Neuron (in vitro differentiated cells): Measurements from ENCODE around the gene NLGN4X.

ENCODE experiments used
- H2AFZ ChIP-seq: one replicate; pipeline ENCODE4 v1.6.1; 2013; ENCODE audit warnings: low read depth, mild to moderate bottlenecking, inconsistent platforms, low read length, moderate library complexity
- H3K27me3 ChIP-seq: one replicate; pipeline ENCODE4 v1.6.1; 2013; ENCODE audit warnings: low read length; ENCODE audit not compliant: insufficient read depth
- H3K36me3 ChIP-seq: one replicate; pipeline ENCODE4 v1.6.1; 2013; ENCODE audit warnings: low read length; ENCODE audit not compliant: insufficient read depth
- H3K4me1 ChIP-seq: one replicate; pipeline ENCODE4 v1.6.1; 2013; ENCODE audit warnings: low read length; ENCODE audit not compliant: insufficient read depth
- H3K4me3 ChIP-seq: 2 replicates; pipeline ENCODE4 v1.5.1; 2013; ENCODE audit warnings: mild to moderate bottlenecking, low read length, moderate library complexity
- H3K9me3 ChIP-seq: one replicate; pipeline ENCODE4 v1.6.1; 2013; ENCODE audit warnings: low read length

The NLGN4X gene

DNA sequence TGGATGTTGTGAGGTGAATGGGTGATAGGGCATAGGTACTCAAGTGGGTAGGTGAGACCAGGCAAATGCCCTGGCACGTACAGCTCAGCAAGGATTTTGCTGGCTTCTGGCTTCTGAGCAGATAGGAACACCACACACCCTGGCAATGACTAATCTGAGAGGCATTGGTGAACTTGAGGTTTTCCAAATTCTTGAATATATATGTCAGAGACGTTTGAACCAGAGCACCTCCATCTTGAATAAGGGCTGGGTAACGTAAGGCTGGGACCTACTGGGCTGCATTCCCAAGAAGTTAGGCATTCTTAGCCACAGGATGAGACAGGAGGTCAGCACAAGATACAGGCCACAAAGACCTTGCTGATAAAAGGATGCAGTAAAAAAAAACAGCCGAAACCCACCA is 204.5 kb downstream of the NLGN4X start:
- no peak overlapping the region for H3K4me3 ChIP-seq
- H3K27me3 ChIP-seq, result no peaks in the 10 kb centered on the region
- peaks cover 12% of the 10 kb centered on the region for H3K4me1 ChIP-seq
- H2AFZ ChIP-seq, result no peak overlapping the region
- peaks cover 2% of the 10 kb centered on the region for H3K36me3 ChIP-seq
- H3K9me3 ChIP-seq, result no peaks in the 10 kb centered on the region

GRCh38 chrX:6021316-6022091 is 207.2 kb downstream of the NLGN4X start:
- Histone ChIP-seq H3K4me1 (peaks cover 7% of the 10 kb centered on the region), H3K27me3 (no peaks in the 10 kb centered on the region), H3K9me3 (no peaks in the 10 kb centered on the region), H3K4me3 (no peak overlapping the region), H2AFZ (no peak overlapping the region), H3K36me3 (no peaks in the 10 kb centered on the region)

GRCh38 chrX:6019076-6019475 is 209.6 kb downstream of the NLGN4X start:
- Histone ChIP-seq H3K4me1 (no peaks in the 10 kb centered on the region), H3K36me3 (no peaks in the 10 kb centered on the region), H3K27me3 (no peaks in the 10 kb centered on the region), H3K9me3 (no peaks in the 10 kb centered on the region), H3K4me3 (no peak overlapping the region), H2AFZ (no peak overlapping the region)

GRCh38 chrX:6015423-6015822 is 213.2 kb downstream of the NLGN4X start:
- H2AFZ ChIP-seq, result no peak overlapping the region

DNA sequence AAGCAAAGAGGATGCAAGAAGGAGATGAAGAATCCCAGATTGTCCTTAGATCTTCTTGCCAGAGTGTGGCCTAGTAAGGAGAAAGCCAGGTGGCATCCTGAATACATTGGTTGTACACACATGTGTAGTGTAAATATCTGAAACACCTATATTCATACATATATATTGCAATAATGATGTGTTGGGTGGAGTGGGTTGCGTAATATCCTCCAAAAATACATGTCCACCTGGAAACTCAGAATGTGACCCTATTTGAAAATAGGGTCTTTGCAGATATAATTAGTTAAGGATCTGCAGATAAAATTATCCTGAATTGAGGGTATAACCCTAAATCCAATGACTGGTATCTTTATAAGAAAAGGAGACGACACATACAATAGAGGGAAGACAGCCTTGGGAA is 216.3 kb downstream of the NLGN4X start:
- no peaks in the 10 kb centered on the region for H3K4me1 ChIP-seq
- no peak overlapping the region for H2AFZ ChIP-seq
- H3K36me3 ChIP-seq, result no peaks in the 10 kb centered on the region
- H3K9me3 ChIP-seq, result no peaks in the 10 kb centered on the region
- H3K27me3 ChIP-seq, result no peaks in the 10 kb centered on the region
- H3K4me3 ChIP-seq, result no peak overlapping the region

More at GRCh38 chrX:6015423-6015822, 213.2 kb downstream of the NLGN4X start:
- H3K4me3 ChIP-seq, result no peak overlapping the region
- H3K27me3 ChIP-seq, result no peaks in the 10 kb centered on the region
- H3K36me3 ChIP-seq, result no peaks in the 10 kb centered on the region
- H3K9me3 ChIP-seq, result no peaks in the 10 kb centered on the region
- no peaks in the 10 kb centered on the region for H3K4me1 ChIP-seq

GRCh38 chrX:6005856-6006255 is 222.8 kb downstream of the NLGN4X start:
- no peaks in the 10 kb centered on the region for H3K4me1 ChIP-seq
- H3K27me3 ChIP-seq, result no peaks in the 10 kb centered on the region
- no peaks in the 10 kb centered on the region for H3K36me3 ChIP-seq
- H3K4me3 ChIP-seq, result no peak overlapping the region
- H3K9me3 ChIP-seq, result no peaks in the 10 kb centered on the region
- no peak overlapping the region for H2AFZ ChIP-seq

GRCh38 chrX:6004529-6004928 is 224.1 kb downstream of the NLGN4X start:
- Histone ChIP-seq H2AFZ (no peak overlapping the region), H3K27me3 (no peaks in the 10 kb centered on the region), H3K9me3 (no peaks in the 10 kb centered on the region), H3K4me3 (no peak overlapping the region), H3K4me1 (peaks cover 3% of the 10 kb centered on the region), H3K36me3 (no peaks in the 10 kb centered on the region)

DNA sequence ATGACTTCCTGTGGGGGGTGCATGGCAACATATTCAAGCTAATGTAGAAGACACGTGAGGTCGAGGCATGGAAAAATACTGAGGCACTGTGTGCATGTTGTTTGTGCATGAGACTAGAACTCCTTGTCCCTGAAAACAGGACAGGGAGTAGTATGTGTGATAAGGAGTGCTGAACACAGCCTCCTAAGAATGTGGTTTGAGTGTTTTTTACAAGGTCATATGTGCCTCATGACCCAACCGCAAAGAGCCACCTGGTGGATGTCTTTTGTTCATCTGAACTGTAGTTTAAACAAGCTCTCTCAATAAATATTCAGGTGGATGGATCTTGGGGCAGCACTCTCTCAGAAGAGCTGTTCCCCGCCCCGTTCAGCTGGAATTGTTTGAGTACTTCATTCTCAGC is 226.6 kb downstream of the NLGN4X start:
- Histone ChIP-seq H3K9me3 (no peaks in the 10 kb centered on the region), H3K36me3 (no peaks in the 10 kb centered on the region), H2AFZ (no peak overlapping the region), H3K27me3 (no peaks in the 10 kb centered on the region), H3K4me1 (peaks cover 12% of the 10 kb centered on the region), H3K4me3 (no peak overlapping the region)

- Histone ChIP-seq H3K4me1 (peaks cover 12% of the 10 kb centered on the region), H3K9me3 (no peaks in the 10 kb centered on the region), H3K27me3 (no peaks in the 10 kb centered on the region), H3K4me3 (no peak overlapping the region), H2AFZ (no peak overlapping the region), H3K36me3 (no peaks in the 10 kb centered on the region)
These were observed 229.8 kb downstream of the NLGN4X start for GRCh38 chrX:5998901-5999300.

GRCh38 chrX:5998456-5998855 is 230.2 kb downstream of the NLGN4X start:
- Histone ChIP-seq H3K27me3 (no peaks in the 10 kb centered on the region), H3K4me3 (no peak overlapping the region), H2AFZ (no peak overlapping the region), H3K4me1 (peaks cover 12% of the 10 kb centered on the region), H3K36me3 (no peaks in the 10 kb centered on the region), H3K9me3 (no peaks in the 10 kb centered on the region)

- no peaks in the 10 kb centered on the region for H3K4me1 ChIP-seq
- H2AFZ ChIP-seq, result no peak overlapping the region
- H3K4me3 ChIP-seq, result no peak overlapping the region
These were observed 237.3 kb downstream of the NLGN4X start for GRCh38 chrX:5991393-5991792.

DNA sequence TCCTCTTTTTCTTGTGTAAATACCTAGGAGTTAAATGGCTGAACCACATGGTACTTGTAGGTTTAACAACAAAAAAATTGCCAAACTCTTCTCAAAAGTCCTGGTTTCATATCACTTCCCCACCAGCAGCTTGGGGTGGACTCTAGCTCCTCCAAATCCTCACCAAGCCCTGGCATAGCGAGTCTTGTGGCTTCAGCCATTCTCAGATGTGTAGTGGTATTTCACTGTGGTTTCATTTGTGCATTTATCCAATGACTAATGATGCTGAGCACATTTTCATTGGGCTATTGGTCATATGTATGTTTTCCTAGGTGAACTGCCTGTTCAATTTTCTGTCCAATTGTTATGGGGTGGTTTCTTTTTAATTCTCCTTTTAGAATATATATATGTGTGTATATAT is 249.3 kb downstream of the NLGN4X start:
- Histone ChIP-seq H3K27me3 (no peaks in the 10 kb centered on the region), H3K4me3 (no peak overlapping the region), H3K4me1 (no peaks in the 10 kb centered on the region), H3K9me3 (no peaks in the 10 kb centered on the region), H3K36me3 (no peaks in the 10 kb centered on the region), H2AFZ (no peak overlapping the region)

More at GRCh38 chrX:5991393-5991792, 237.3 kb downstream of the NLGN4X start:
- H3K27me3 ChIP-seq, result no peaks in the 10 kb centered on the region
- H3K9me3 ChIP-seq, result no peaks in the 10 kb centered on the region
- no peaks in the 10 kb centered on the region for H3K36me3 ChIP-seq

DNA sequence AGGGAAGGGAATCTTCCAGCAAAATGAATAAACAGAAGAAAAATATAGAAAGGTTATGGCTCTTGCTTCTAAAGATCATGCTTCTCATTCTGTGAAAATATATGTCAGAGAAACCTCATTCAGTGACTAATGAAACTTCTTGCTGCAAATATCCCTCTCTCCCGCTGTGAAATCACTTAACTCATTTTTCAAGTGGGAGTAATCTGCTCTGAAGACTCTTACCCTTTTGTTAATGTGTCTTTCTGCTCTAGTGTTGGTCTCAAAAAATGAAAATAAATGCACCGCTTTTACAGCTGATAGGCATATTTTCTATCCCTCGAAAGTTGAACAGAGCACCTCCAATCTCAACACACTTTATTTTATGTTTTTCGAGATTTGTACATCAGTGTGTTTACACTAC is 252.3 kb downstream of the NLGN4X start:
- H3K36me3 ChIP-seq, result no peaks in the 10 kb centered on the region
- H2AFZ ChIP-seq, result no peak overlapping the region
- no peaks in the 10 kb centered on the region for H3K4me1 ChIP-seq
- no peaks in the 10 kb centered on the region for H3K27me3 ChIP-seq
- no peaks in the 10 kb centered on the region for H3K9me3 ChIP-seq
- no peak overlapping the region for H3K4me3 ChIP-seq

GRCh38 chrX:5971300-5971699 is 257.4 kb downstream of the NLGN4X start:
- Histone ChIP-seq H3K4me1 (no peaks in the 10 kb centered on the region), H3K4me3 (no peak overlapping the region), H3K27me3 (no peaks in the 10 kb centered on the region), H2AFZ (no peak overlapping the region), H3K36me3 (no peaks in the 10 kb centered on the region), H3K9me3 (no peaks in the 10 kb centered on the region)
